NCI-H146 (cell line): ENCODE measurements around the gene SLBP.

Source experiments
- DNase-seq: peaks from one replicate; lab custom pipeline; 2025; lab: John Stamatoyannopoulos, UW

The SLBP gene

GRCh38 chr4:1651609-1652008, 60.5 kb downstream of the SLBP start:
- DNase-seq: no peak

DNA sequence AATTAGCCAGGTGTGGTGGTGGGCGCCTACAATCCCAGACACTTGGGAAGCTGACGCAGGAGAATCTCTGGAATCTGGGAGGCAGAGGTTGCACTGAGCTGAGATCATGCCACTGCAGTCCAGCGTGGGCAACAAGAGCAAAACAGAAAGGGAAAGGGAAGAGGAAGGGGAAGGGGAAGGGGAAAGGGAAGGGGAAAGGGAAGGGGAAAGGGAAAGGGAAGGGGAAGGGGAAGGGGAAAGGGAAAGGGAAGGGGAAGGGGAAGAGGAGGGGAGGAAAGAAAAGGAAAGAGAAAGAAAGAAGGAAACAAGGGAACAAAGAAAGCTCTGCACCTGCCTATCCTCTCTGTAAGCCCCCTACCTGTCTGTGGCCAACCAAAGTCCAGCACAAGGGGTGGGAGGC, 63.2 kb downstream of the SLBP start:
- DNase-seq: no peak

- DNase-seq: no peak
These were observed 64.7 kb downstream of the SLBP start for GRCh38 chr4:1647432-1647831.

GRCh38 chr4:1646690-1647089, 65.4 kb downstream of the SLBP start:
- DNase-seq: no peak

GRCh38 chr4:1644891-1645657, 67.0 kb downstream of the SLBP start:
- DNase-seq: no peak

DNA sequence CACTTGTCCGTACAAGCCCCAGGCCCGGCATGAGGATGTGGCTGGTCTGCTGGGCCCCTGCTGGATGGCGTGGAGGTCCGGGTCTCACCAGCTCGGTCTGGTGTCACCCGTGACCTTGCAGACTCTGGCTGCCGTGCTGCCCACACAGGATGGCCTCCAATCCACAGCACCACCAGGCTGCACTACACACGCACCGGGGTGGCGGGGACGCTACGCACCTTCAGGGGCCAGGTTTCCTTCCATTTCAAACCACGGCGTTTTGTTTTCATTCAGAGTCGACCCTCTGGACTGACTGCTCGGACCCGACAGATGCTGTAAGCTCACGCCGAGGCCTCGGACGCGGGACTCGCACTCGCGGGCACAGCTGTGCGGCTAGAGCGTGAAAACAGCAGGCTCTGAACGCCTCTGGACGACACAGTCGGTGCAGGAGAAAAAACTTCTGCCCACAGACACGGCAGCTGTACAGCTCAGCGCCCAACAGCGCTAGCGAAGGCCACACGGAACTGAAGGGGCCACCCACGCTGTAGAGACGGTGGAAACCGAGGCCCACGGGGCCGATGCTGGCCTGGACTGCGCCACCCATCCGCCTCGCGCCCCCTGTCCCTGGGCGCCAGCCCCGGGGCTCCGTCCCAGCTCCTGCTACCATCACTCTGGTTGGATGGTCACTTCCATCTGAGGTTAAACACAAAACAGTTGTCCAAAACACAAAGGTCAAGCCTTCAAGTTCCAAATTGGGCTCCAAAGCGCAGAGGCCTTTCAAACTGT, 68.0 kb downstream of the SLBP start:
- no peak for DNase-seq
